Mesendoderm (in vitro differentiated cells): Measurements from ENCODE around the gene WDR36.

Source experiments
- DNase-seq: peaks from one replicate; pipeline ENCODE4 v3.0.0; 2013
- H2AK5ac ChIP-seq: 2 replicates; pipeline ENCODE4 v1.6.1; 2013; ENCODE audit warnings: low read length, inconsistent platforms
- H2BK120ac ChIP-seq: 2 replicates; pipeline ENCODE4 v1.6.1; 2013; ENCODE audit warnings: low read depth, mild to moderate bottlenecking, low read length, moderate library complexity, mixed read lengths
- H2BK15ac ChIP-seq: replicated peaks from 2 replicates; pipeline ENCODE4 v1.6.1; 2013; ENCODE audit warnings: low read depth, mild to moderate bottlenecking, moderate library complexity
- H2BK5ac ChIP-seq: 2 replicates; pipeline ENCODE4 v1.6.1; 2013; ENCODE audit warnings: low read length, inconsistent platforms
- H3K18ac ChIP-seq: 2 replicates; pipeline ENCODE4 v1.6.1; 2013; ENCODE audit warnings: mild to moderate bottlenecking, low read length, mixed read lengths
- H3K23ac ChIP-seq: one replicate; pipeline ENCODE4 v1.6.1; 2013; ENCODE audit warnings: low read length
- H3K27ac ChIP-seq: 2 replicates; pipeline ENCODE4 v1.5.1; 2013; ENCODE audit warnings: low read depth, mild to moderate bottlenecking, inconsistent platforms, low read length, moderate library complexity
- H3K27me3 ChIP-seq: 2 replicates; pipeline ENCODE4 v1.6.1; 2013; ENCODE audit warnings: low read length, control low read depth, mild to moderate bottlenecking, inconsistent platforms; ENCODE audit not compliant: insufficient read depth, poor library complexity
- H3K36me3 ChIP-seq: 2 replicates; pipeline ENCODE4 v1.6.1; 2013; ENCODE audit warnings: low read length, inconsistent platforms; ENCODE audit not compliant: control insufficient read depth, insufficient read depth
- H3K4ac ChIP-seq: one replicate; pipeline ENCODE4 v1.6.1; 2013; ENCODE audit warnings: low read depth, mild to moderate bottlenecking, low read length, moderate library complexity
- H3K4me1 ChIP-seq: 2 replicates; pipeline ENCODE4 v1.6.1; 2013; ENCODE audit warnings: low read depth, low read length, inconsistent platforms; ENCODE audit not compliant: control insufficient read depth
- H3K4me2 ChIP-seq: 2 replicates; pipeline ENCODE4 v1.6.1; 2013; ENCODE audit warnings: low read length
- H3K4me3 ChIP-seq: 2 replicates; pipeline ENCODE4 v1.5.1; 2013; ENCODE audit warnings: mild to moderate bottlenecking, low read length
- H3K56ac ChIP-seq: one replicate; pipeline ENCODE4 v1.6.1; 2013; ENCODE audit warnings: low read length
- H3K79me1 ChIP-seq: 2 replicates; pipeline ENCODE4 v1.6.1; 2013; ENCODE audit warnings: low read length, inconsistent platforms
- H3K79me2 ChIP-seq: 2 replicates; pipeline ENCODE4 v1.6.1; 2013; ENCODE audit warnings: mild to moderate bottlenecking, low read length; ENCODE audit not compliant: control insufficient read depth, insufficient read depth
- H3K9ac ChIP-seq: 2 replicates; pipeline ENCODE4 v1.6.1; 2013; ENCODE audit warnings: low read length, inconsistent platforms
- H4K5ac ChIP-seq: one replicate; pipeline ENCODE4 v1.6.1; 2013; ENCODE audit warnings: low read length
- H4K8ac ChIP-seq: one replicate; pipeline ENCODE4 v1.6.1; 2013; ENCODE audit warnings: low read depth, mild to moderate bottlenecking, control low read depth, low read length, moderate library complexity
- WGBS: extraction: QIAGEN DNeasy Blood & Tissue Kit; methylation state at CpG from one replicate; pipeline ENCODE4 v1.1.7; 2013; ENCODE audit warnings: low lambda C conversion rate, missing lambda C conversion rate; ENCODE audit not compliant: insufficient coverage; ENCODE audit errors: extremely low coverage; 5-methylcytosine and 5-hydroxymethylcytosine counted together

Gene WDR36

GRCh38 chr5:111119221-111119620 is 27.1 kb downstream of the WDR36 start:
- H4K8ac ChIP-seq = no peak overlapping the region
- no CpG with 5 or more reads among the region's 2 CpGs for WGBS
- no peak for DNase-seq
- H3K4me1 ChIP-seq = peaks cover 2% of the 10 kb centered on the region
- no peak overlapping the region for H3K4ac ChIP-seq
- H3K4me2 ChIP-seq = no peak overlapping the region
- H4K5ac ChIP-seq = no peak overlapping the region
- no peaks in the 10 kb centered on the region for H3K27me3 ChIP-seq
- no peak overlapping the region for H2AK5ac ChIP-seq
- H3K9ac ChIP-seq = no peak overlapping the region
- no peak overlapping the region for H2BK5ac ChIP-seq
- no peak overlapping the region for H3K27ac ChIP-seq
- no peak overlapping the region for H3K56ac ChIP-seq
- H3K23ac ChIP-seq = no peak overlapping the region
- H3K79me2 ChIP-seq = no peaks in the 10 kb centered on the region
- H3K79me1 ChIP-seq = no peaks in the 10 kb centered on the region
- no peak overlapping the region for H3K4me3 ChIP-seq
- no peak overlapping the region for H2BK15ac ChIP-seq
- H2BK120ac ChIP-seq = no peak overlapping the region
- no peaks in the 10 kb centered on the region for H3K36me3 ChIP-seq
- no peak overlapping the region for H3K18ac ChIP-seq

GRCh38 chr5:111119856-111120255 is 27.7 kb downstream of the WDR36 start:
- H3K36me3 ChIP-seq = no peaks in the 10 kb centered on the region
- no peak overlapping the region for H4K8ac ChIP-seq
- no peaks in the 10 kb centered on the region for H3K27me3 ChIP-seq
- H3K4me2 ChIP-seq = no peak overlapping the region
- no peak overlapping the region for H3K4ac ChIP-seq
- no peak overlapping the region for H2BK5ac ChIP-seq
- no peak overlapping the region for H2AK5ac ChIP-seq
- H3K4me3 ChIP-seq = no peak overlapping the region
- DNase-seq = no peak
- peaks cover 2% of the 10 kb centered on the region for H3K4me1 ChIP-seq
- no peak overlapping the region for H3K18ac ChIP-seq
- WGBS = no CpG with 5 or more reads among the region's 2 CpGs
- no peak overlapping the region for H4K5ac ChIP-seq
- H2BK15ac ChIP-seq = no peak overlapping the region
- no peaks in the 10 kb centered on the region for H3K79me2 ChIP-seq
- no peak overlapping the region for H3K56ac ChIP-seq
- no peaks in the 10 kb centered on the region for H3K79me1 ChIP-seq
- no peak overlapping the region for H3K23ac ChIP-seq
- no peak overlapping the region for H3K27ac ChIP-seq
- H2BK120ac ChIP-seq = no peak overlapping the region
- no peak overlapping the region for H3K9ac ChIP-seq

GRCh38 chr5:111120911-111121310 is 28.8 kb downstream of the WDR36 start:
- Histone ChIP-seq H3K18ac (no peak overlapping the region), H3K56ac (no peak overlapping the region), H2BK120ac (no peak overlapping the region), H2BK15ac (no peak overlapping the region), H3K27me3 (no peaks in the 10 kb centered on the region), H3K23ac (no peak overlapping the region), H3K79me2 (no peaks in the 10 kb centered on the region), H2AK5ac (no peak overlapping the region), H3K4me2 (no peak overlapping the region), H3K27ac (no peak overlapping the region), H2BK5ac (no peak overlapping the region), H3K79me1 (no peaks in the 10 kb centered on the region), H3K36me3 (peaks cover 2% of the 10 kb centered on the region), H4K8ac (no peak overlapping the region), H3K4me3 (no peak overlapping the region), H3K4ac (no peak overlapping the region), H3K9ac (no peak overlapping the region), H4K5ac (no peak overlapping the region), H3K4me1 (peaks cover 2% of the 10 kb centered on the region)
- WGBS = no CpG with 5 or more reads among the region's 2 CpGs
- no peak for DNase-seq

DNA sequence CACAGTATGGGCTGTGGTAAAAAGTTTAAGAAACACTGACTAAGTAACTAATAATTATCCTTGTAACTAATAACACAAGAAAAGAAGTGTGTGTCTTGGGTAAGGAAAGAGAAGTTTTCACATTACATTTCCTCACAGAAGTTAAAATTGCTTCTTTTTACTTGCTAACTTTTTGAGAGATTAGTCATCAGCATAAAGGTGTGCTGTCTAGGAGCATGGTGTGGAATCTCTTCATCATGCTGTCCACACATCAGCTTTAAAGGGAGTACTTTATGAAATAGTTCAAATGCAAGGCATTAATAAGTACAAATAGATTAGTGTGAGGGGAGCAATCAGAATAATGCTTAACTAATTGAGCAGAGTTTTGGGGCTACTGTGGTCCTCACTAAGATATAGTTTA is 29.8 kb downstream of the WDR36 start:
- Histone ChIP-seq H3K27ac (no peak overlapping the region), H3K18ac (no peak overlapping the region), H3K36me3 (peaks cover 2% of the 10 kb centered on the region), H3K79me2 (no peaks in the 10 kb centered on the region), H4K8ac (no peak overlapping the region), H3K27me3 (no peaks in the 10 kb centered on the region), H3K9ac (no peak overlapping the region), H3K4ac (no peak overlapping the region), H3K4me2 (no peak overlapping the region), H2AK5ac (no peak overlapping the region), H4K5ac (no peak overlapping the region), H3K79me1 (no peaks in the 10 kb centered on the region), H3K4me1 (peaks cover 2% of the 10 kb centered on the region), H2BK120ac (no peak overlapping the region), H3K56ac (no peak overlapping the region), H2BK15ac (no peak overlapping the region), H3K23ac (no peak overlapping the region), H3K4me3 (no peak overlapping the region), H2BK5ac (no peak overlapping the region)
- no peak for DNase-seq

- no peak overlapping the region for H4K8ac ChIP-seq
- H2BK120ac ChIP-seq = no peak overlapping the region
- no peak overlapping the region for H2BK5ac ChIP-seq
- H3K27me3 ChIP-seq = no peaks in the 10 kb centered on the region
- H3K4me3 ChIP-seq = no peak overlapping the region
- H3K4me1 ChIP-seq = no peaks in the 10 kb centered on the region
- H2BK15ac ChIP-seq = no peak overlapping the region
- peaks cover 2% of the 10 kb centered on the region for H3K36me3 ChIP-seq
- H3K79me1 ChIP-seq = no peaks in the 10 kb centered on the region
- no peak overlapping the region for H3K56ac ChIP-seq
- no peak overlapping the region for H4K5ac ChIP-seq
- no peak overlapping the region for H3K4me2 ChIP-seq
- WGBS = no CpG with 5 or more reads among the region's 2 CpGs
- no peaks in the 10 kb centered on the region for H3K79me2 ChIP-seq
- no peak for DNase-seq
- no peak overlapping the region for H3K27ac ChIP-seq
- H3K4ac ChIP-seq = no peak overlapping the region
- no peak overlapping the region for H3K23ac ChIP-seq
- no peak overlapping the region for H3K9ac ChIP-seq
- H2AK5ac ChIP-seq = no peak overlapping the region
- no peak overlapping the region for H3K18ac ChIP-seq
These were observed 30.2 kb downstream of the WDR36 start for GRCh38 chr5:111122398-111122797.

GRCh38 chr5:111124793-111125192 is 32.6 kb downstream of the WDR36 start:
- H3K79me2 ChIP-seq = no peaks in the 10 kb centered on the region
- peaks cover 2% of the 10 kb centered on the region for H3K36me3 ChIP-seq
- no peak overlapping the region for H3K4me2 ChIP-seq
- H3K4me3 ChIP-seq = no peak overlapping the region
- no peak overlapping the region for H4K8ac ChIP-seq
- no peak overlapping the region for H2BK120ac ChIP-seq
- no peak overlapping the region for H3K9ac ChIP-seq
- H3K27me3 ChIP-seq = no peaks in the 10 kb centered on the region
- no peaks in the 10 kb centered on the region for H3K79me1 ChIP-seq
- no peak overlapping the region for H2BK15ac ChIP-seq
- H3K23ac ChIP-seq = no peak overlapping the region
- H3K27ac ChIP-seq = no peak overlapping the region
- H3K4ac ChIP-seq = no peak overlapping the region
- no CpG with 5 or more reads among the region's 1 CpG for WGBS
- no peak for DNase-seq
- no peak overlapping the region for H2AK5ac ChIP-seq
- no peaks in the 10 kb centered on the region for H3K4me1 ChIP-seq
- H4K5ac ChIP-seq = no peak overlapping the region
- H2BK5ac ChIP-seq = no peak overlapping the region
- H3K56ac ChIP-seq = no peak overlapping the region
- no peak overlapping the region for H3K18ac ChIP-seq
